HFF-Myc (cell line): Measurements from ENCODE around the gene NEMP2.

Experiments
- DNase-seq: peaks from one replicate; pipeline ENCODE4 v3.0.0-alpha.2; 2011; ENCODE audit warnings: low read depth; ENCODE audit errors: extremely low read depth
- H3K4me3 ChIP-seq: replicated peaks from 2 replicates; pipeline ENCODE4 v1.5.1; 2011; ENCODE audit warnings: low read depth, mild to moderate bottlenecking, control low read depth, low read length
- CTCF ChIP-seq: IDR thresholded peaks from 2 replicates; pipeline ENCODE4 v1.5.1; 2012; ENCODE audit warnings: mild to moderate bottlenecking, low read depth, low read length, control low read depth; ENCODE audit errors: missing control alignments

NEMP2 gene

GRCh38 chr2:190570871-190571270, 36.3 kb upstream of the NEMP2 start:
- no peak for DNase-seq
- no peak for TF ChIP-seq CTCF
- H3K4me3 ChIP-seq, result no peak overlapping the region

GRCh38 chr2:190569994-190570755, 35.7 kb upstream of the NEMP2 start:
- no peak for TF ChIP-seq CTCF
- DNase-seq, result no peak
- H3K4me3 ChIP-seq, result no peak overlapping the region

DNA sequence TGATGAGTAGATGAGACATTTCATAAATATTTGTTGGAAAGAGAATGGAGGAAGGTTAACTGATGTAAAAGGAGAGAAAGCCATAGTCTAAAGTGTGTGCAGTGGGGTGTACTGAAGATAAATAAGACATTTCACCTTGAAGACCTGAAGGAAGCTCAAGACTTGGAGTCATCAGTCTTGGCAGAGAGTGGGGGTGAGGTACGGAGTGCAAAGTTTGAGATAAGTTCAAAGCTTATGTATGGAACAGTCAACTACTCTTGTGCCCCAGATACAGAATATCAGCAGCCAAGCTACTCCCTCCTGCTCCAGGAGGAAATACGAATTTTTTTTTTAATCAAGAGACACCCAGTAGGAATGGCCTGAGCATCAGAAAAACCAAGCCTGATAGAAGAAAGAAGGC, 30.3 kb upstream of the NEMP2 start:
- DNase-seq, result no peak
- no peak overlapping the region for H3K4me3 ChIP-seq
- TF ChIP-seq CTCF, result no peak

GRCh38 chr2:190563646-190564045, 29.1 kb upstream of the NEMP2 start:
- H3K4me3 ChIP-seq, result no peak overlapping the region
- no peak for TF ChIP-seq CTCF
- DNase-seq, result no peak

DNA sequence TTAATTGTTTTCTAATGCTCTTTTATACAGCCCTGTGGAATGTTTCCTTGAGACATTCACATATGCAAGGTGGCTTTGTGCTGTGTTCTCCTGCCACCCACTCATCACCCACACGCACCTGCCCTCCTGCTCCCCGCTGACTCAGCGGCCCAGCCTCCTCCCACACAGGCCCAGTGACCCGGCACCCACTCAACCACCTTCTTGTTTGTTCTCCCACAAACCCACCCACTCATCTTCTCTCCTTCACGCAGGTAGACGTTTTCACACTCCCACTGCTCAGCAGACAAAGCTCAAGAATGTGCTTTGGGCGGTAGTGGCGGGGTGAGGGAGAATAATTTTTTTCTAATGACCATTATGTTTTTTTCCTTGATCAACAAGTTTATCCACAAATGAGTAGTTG, 28.6 kb upstream of the NEMP2 start:
- no peak for TF ChIP-seq CTCF
- no peak for DNase-seq
- H3K4me3 ChIP-seq, result no peak overlapping the region

- DNase-seq, result no peak
- no peak overlapping the region for H3K4me3 ChIP-seq
- TF ChIP-seq CTCF, result no peak
These were observed 27.6 kb upstream of the NEMP2 start for GRCh38 chr2:190562121-190562520.

GRCh38 chr2:190561094-190561493, 26.6 kb upstream of the NEMP2 start:
- no peak for TF ChIP-seq CTCF
- DNase-seq, result no peak
- no peak overlapping the region for H3K4me3 ChIP-seq
